Kidney epithelial cell (primary cell): ENCODE data around the gene KIF1A. TPM values are rescaled to one million over a fixed set of nuclear protein-coding genes. Genes with fewer than 3 reads are reported as not detected.

ENCODE experiments used
- DNase-seq: peaks from one replicate; pipeline ENCODE4 v3.0.0-alpha.2; 2010; ENCODE audit warnings: low read depth
- H3K27me3 ChIP-seq: 2 replicates; pipeline ENCODE4 v1.6.0; 2011; ENCODE audit warnings: low read length; ENCODE audit not compliant: control insufficient read depth, insufficient read depth
- H3K36me3 ChIP-seq: 2 replicates; pipeline ENCODE4 v1.5.1; 2011; ENCODE audit warnings: low read length; ENCODE audit not compliant: control insufficient read depth, insufficient read depth
- H3K4me3 ChIP-seq: 2 replicates; pipeline ENCODE4 v1.5.1; 2011; ENCODE audit warnings: low read depth, mild to moderate bottlenecking, control low read depth, low read length
- total RNA-seq: library from RNA; depleted of rRNA; stranded (reverse); fragments of >200 nt; gene quantifications from 2 replicates; pipeline ENCODE4 v1.2.3, GENCODE V29; 2015
- TF ChIP-seq, protein P1 (sequence below): IDR thresholded peaks from 2 replicates; pipeline ENCODE4 v1.5.1; 2011; ENCODE audit warnings: mild to moderate bottlenecking, moderate library complexity, low read length, control low read depth, inconsistent platforms; ENCODE audit not compliant: insufficient read depth, poor library complexity, severe bottlenecking

The KIF1A gene
- total RNA-seq, 1 donor from 2014 or later, result 178 TPM

DNA sequence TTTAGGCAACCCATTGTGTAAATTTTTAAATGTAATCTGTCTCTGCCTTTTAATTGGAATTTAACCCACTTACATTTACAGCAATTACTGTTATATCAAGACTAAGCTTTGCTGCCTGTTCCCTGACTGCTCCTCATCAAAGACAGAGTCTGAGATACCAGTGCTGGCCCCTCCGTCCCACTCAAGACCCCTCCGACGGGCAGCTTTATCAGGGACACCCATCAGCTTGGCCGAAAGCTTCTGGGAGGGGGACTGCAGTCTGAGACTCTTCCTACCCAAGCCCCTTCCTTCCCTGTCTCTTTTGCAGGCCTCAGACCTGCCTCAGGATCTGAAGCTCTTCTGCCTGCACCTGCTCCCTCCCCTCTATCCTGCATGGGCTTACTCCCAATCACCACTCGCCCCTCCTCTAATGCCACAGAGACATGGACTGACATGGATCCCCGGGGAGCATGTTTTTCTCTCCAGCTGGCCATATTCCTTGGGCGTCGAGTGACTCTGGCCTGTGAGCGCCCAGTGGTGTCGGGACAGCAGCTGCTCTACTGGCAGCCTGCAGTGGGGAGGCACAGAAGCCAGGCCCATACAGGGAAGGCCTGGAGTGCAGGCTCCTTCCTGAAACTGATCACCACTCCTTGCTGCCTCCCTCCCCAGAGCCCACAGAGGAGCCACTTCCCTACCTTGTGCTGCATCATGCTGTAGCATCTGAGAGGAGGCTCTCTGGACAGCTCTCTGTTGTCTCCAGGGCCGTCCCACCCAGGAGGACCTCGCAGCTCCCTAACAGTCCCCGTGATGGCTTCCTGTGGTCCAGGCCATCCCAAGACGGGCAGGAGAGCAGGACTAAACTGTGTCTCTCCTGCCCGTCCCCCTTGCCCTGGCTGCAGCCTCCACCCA is 3.7 kb upstream of the KIF1A start:
- Histone ChIP-seq H3K27me3 (peaks cover 51% of the 10 kb centered on the region), H3K36me3 (no peaks in the 10 kb centered on the region), H3K4me3 (no peak overlapping the region)
- no peak for DNase-seq
- TF ChIP-seq, protein P1, sequence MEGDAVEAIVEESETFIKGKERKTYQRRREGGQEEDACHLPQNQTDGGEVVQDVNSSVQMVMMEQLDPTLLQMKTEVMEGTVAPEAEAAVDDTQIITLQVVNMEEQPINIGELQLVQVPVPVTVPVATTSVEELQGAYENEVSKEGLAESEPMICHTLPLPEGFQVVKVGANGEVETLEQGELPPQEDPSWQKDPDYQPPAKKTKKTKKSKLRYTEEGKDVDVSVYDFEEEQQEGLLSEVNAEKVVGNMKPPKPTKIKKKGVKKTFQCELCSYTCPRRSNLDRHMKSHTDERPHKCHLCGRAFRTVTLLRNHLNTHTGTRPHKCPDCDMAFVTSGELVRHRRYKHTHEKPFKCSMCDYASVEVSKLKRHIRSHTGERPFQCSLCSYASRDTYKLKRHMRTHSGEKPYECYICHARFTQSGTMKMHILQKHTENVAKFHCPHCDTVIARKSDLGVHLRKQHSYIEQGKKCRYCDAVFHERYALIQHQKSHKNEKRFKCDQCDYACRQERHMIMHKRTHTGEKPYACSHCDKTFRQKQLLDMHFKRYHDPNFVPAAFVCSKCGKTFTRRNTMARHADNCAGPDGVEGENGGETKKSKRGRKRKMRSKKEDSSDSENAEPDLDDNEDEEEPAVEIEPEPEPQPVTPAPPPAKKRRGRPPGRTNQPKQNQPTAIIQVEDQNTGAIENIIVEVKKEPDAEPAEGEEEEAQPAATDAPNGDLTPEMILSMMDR, result no peak

DNA sequence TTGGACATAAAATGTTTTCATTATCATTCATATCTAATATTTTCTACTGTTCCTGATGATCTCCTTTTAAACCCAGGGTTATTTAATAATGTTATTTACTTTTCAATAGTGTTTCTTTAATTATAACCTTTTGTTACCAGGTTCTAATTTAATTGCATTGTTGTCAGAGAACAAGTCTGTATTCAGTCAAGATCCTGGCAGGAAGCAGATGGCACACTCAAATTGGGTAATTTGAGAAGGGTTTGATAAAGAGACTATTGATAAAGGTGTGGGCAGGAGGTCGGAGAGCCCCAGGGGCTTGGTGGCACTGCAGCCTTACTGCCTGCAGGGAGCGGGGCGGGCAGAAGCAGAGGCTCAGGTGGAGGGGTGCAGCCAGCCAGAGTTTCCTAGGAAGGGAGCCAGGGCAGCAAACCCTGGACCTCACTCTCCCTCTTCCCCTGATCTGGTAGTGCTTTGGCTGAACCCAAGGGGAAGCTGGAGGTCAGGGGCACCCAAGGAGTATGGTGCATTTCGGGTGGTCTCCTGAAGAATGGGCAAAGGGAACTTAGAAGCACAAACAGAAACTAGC is 2.3 kb upstream of the KIF1A start:
- TF ChIP-seq, protein P1, result no peak
- H3K27me3 ChIP-seq, result peaks cover 63% of the 10 kb centered on the region
- DNase-seq, result no peak

DNA sequence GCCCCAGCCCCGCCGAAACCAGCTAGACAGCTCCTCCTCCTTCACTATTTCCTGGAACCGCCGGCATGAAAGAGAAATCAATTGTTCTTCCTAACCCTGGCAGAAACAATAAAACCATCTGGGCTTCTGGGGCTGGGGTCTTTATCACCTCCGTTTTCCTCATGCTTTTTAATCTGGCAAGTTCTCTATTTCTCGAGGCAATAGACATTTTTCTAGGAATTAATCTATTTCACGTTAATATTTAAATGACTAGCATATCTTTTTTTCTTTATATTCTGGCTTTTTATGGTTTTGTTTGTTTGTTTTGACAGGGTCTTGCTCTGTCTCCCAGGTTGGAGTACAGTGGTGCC is 1.4 kb upstream of the KIF1A start:
- peaks cover 60% of the 10 kb centered on the region for H3K27me3 ChIP-seq
- no peaks in the 10 kb centered on the region for H3K36me3 ChIP-seq
- no peak overlapping the region for H3K4me3 ChIP-seq
- TF ChIP-seq, protein P1, result no peak
- no peak for DNase-seq

More for the DNA sequence above, 2.3 kb upstream of the KIF1A start:
- Histone ChIP-seq H3K4me3 (no peak overlapping the region), H3K36me3 (no peaks in the 10 kb centered on the region)

DNA sequence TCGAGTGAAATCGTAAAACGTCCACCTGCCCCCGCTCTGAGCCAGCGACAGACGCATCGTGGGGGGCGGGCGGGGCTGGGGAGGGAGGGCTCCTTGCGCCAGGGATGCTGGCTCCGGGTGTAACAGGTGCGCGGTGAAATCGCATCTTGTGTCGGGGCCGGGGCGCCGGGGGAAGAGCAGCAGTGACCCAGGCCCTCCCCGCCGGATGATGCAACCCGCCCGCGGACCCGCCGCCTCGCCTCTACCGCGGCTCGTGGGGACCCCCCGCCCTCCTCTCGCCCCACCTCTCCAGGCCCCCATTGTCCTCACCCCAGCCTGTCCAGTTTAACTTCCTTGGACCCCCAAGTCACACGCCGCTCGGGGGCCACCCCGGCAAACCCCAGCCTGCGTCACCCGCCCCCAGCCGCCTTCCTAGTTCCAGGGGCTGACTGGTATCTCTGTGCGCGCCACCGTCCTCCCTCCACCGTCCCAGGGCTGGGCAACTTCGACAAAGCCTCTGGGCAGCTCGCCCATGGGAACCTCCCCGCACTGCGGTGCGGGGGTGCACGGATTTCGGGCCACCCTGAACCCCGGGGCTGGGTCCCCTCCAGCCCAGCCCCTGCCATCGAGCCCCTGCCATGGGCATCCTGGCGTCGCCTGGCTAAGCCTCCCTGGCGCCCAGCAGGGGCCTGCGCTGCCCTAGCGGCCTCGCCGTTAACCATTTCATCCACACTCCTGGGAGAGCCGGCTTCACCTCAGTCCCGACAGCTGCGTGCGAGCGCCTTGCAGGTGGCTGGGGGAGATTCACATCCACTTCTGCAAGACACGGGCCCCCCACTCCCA is 799 bp upstream of the KIF1A start:
- H3K27me3 ChIP-seq, result peaks cover 60% of the 10 kb centered on the region
- no peaks in the 10 kb centered on the region for H3K36me3 ChIP-seq
- peak overlapping the region; percentile 9 for H3K4me3 ChIP-seq
- no peak for DNase-seq
- TF ChIP-seq, protein P1, result no peak

DNA sequence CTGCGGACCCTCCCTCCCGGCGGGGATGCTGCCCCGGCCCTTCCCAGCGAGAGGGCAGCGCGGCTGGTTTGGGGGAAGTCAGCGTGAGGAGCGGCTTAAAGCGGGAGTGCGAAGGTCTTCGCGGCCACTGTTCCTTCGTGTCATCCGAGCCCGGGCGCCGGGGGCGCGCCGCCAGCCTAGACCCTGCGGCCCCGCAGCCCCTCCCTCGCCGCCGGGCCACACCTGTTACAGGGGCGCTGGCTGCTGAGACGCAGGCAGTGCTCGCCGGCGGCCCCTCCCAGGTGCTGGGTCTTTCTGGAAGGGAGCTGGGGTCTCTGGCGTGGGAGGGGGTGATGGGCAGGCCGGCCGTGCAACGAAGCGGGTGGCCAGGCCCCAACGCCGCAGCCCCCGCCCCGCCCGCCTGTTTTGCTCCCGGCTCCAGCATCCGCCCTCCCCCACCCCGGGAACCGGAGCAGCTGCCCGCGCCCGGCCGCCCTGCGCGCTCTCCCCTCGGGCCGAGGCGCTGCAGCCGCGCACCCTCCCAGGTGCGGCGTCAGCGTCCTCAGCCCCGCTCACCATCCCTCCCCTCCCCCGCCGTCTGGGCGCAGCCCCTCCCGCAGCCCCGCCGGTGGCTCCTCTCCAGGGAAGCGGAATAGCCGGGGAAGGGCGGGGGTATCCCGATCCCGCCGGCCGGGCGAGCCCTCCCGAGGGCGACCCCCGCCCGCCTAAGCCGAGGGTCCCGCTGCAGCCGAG is 727 bp downstream of the KIF1A start:
- Histone ChIP-seq H3K27me3 (peaks cover 54% of the 10 kb centered on the region), H3K36me3 (no peaks in the 10 kb centered on the region), H3K4me3 (peak overlapping the region; percentile 45)
- no peak for DNase-seq
- TF ChIP-seq, protein P1, result no peak
